Measurements from ENCODE around the gene ZHX3. TPM values are rescaled to one million over a fixed set of nuclear protein-coding genes. Genes with fewer than 3 reads are reported as not detected.

Gene ZHX3
- total RNA-seq, 1 donor = 36.6 TPM

- no peaks in the 10 kb centered on the region for H3K36me3 ChIP-seq (ENCODE audit: insufficient read depth, low read length)
- TF ChIP-seq, protein P1, sequence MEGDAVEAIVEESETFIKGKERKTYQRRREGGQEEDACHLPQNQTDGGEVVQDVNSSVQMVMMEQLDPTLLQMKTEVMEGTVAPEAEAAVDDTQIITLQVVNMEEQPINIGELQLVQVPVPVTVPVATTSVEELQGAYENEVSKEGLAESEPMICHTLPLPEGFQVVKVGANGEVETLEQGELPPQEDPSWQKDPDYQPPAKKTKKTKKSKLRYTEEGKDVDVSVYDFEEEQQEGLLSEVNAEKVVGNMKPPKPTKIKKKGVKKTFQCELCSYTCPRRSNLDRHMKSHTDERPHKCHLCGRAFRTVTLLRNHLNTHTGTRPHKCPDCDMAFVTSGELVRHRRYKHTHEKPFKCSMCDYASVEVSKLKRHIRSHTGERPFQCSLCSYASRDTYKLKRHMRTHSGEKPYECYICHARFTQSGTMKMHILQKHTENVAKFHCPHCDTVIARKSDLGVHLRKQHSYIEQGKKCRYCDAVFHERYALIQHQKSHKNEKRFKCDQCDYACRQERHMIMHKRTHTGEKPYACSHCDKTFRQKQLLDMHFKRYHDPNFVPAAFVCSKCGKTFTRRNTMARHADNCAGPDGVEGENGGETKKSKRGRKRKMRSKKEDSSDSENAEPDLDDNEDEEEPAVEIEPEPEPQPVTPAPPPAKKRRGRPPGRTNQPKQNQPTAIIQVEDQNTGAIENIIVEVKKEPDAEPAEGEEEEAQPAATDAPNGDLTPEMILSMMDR (IDR thresholded peaks at IDR 0.05; ENCODE audit: extremely low read depth, low read depth, low read length) = no peak
- H3K27me3 ChIP-seq (ENCODE audit: insufficient read depth, low read length) = no peaks in the 10 kb centered on the region
- peak within 1 kb of the TSS; percentile 81 for H3K27ac ChIP-seq (ENCODE audit: low read depth, low read length)
- H3K79me2 ChIP-seq (ENCODE audit: insufficient read depth, low read length) = peaks cover 50% of the 10 kb centered on the region
- peak within 1 kb of the TSS; percentile 92 for H2AFZ ChIP-seq (ENCODE audit: low read length)
- H3K4me2 ChIP-seq (ENCODE audit: insufficient read depth, low read length) = peak within 1 kb of the TSS; percentile 87
- peaks cover 36% of the 10 kb centered on the region for H4K20me1 ChIP-seq (ENCODE audit: insufficient read depth, low read length)
- H3K4me1 ChIP-seq (ENCODE audit: insufficient read depth, low read length) = peaks cover 18% of the 10 kb centered on the region
- no peaks in the 10 kb centered on the region for H3K9me3 ChIP-seq (ENCODE audit: low read depth, low read length)
- H3K4me3 ChIP-seq (ENCODE audit: insufficient read depth, low read length) = peak within 1 kb of the TSS; percentile 87
- DNase-seq (ENCODE audit: insufficient read length, low spot score, missing footprints) = peak; percentile 100
Observed at GRCh38 chr20:41136680-41137613, 180.6 kb downstream of the ZHX3 start, which contains the start of gene PLCG1. TSS of gene PLCG1 (plus strand) at chr20:41137543. CDS start at chr20:41137642, 99 bp downstream.

GRCh38 chr20:41135888-41136679, 181.4 kb downstream of the ZHX3 start:
- peaks cover 28% of the 10 kb centered on the region for H4K20me1 ChIP-seq (ENCODE audit: insufficient read depth, low read length)
- peaks cover 14% of the 10 kb centered on the region for H3K4me1 ChIP-seq (ENCODE audit: insufficient read depth, low read length)
- H3K4me2 ChIP-seq (ENCODE audit: insufficient read depth, low read length) = peak overlapping the region; percentile 87
- no peaks in the 10 kb centered on the region for H3K27me3 ChIP-seq (ENCODE audit: insufficient read depth, low read length)
- H2AFZ ChIP-seq (ENCODE audit: low read length) = peak overlapping the region; percentile 92
- DNase-seq (ENCODE audit: insufficient read length, low spot score, missing footprints) = no peak
- H3K36me3 ChIP-seq (ENCODE audit: insufficient read depth, low read length) = no peaks in the 10 kb centered on the region
- no peak overlapping the region for H3K27ac ChIP-seq (ENCODE audit: low read depth, low read length)
- no peaks in the 10 kb centered on the region for H3K9me3 ChIP-seq (ENCODE audit: low read depth, low read length)
- peak overlapping the region; percentile 87 for H3K4me3 ChIP-seq (ENCODE audit: insufficient read depth, low read length)
- TF ChIP-seq, protein P1 (IDR thresholded peaks at IDR 0.05; ENCODE audit: extremely low read depth, low read depth, low read length) = no peak
- H3K79me2 ChIP-seq (ENCODE audit: insufficient read depth, low read length) = peaks cover 42% of the 10 kb centered on the region

GRCh38 chr20:41135187-41135887, 182.2 kb downstream of the ZHX3 start:
- H4K20me1 ChIP-seq (ENCODE audit: insufficient read depth, low read length) = peaks cover 20% of the 10 kb centered on the region
- H3K79me2 ChIP-seq (ENCODE audit: insufficient read depth, low read length) = peaks cover 34% of the 10 kb centered on the region
- no peaks in the 10 kb centered on the region for H3K36me3 ChIP-seq (ENCODE audit: insufficient read depth, low read length)
- peak; percentile 73 for DNase-seq (ENCODE audit: insufficient read length, low spot score, missing footprints)
- TF ChIP-seq, protein P1 (IDR thresholded peaks at IDR 0.05; ENCODE audit: extremely low read depth, low read depth, low read length) = peak; percentile 74
- H3K4me3 ChIP-seq (ENCODE audit: insufficient read depth, low read length) = no peak overlapping the region
- H3K27ac ChIP-seq (ENCODE audit: low read depth, low read length) = no peak overlapping the region
- no peak overlapping the region for H2AFZ ChIP-seq (ENCODE audit: low read length)
- H3K4me1 ChIP-seq (ENCODE audit: insufficient read depth, low read length) = peaks cover 8% of the 10 kb centered on the region
- H3K9me3 ChIP-seq (ENCODE audit: low read depth, low read length) = no peaks in the 10 kb centered on the region
- no peak overlapping the region for H3K4me2 ChIP-seq (ENCODE audit: insufficient read depth, low read length)
- H3K27me3 ChIP-seq (ENCODE audit: insufficient read depth, low read length) = no peaks in the 10 kb centered on the region
